COLO668 (cell line): Measurements from ENCODE around the gene PELI3.

Experiments used
- DNase-seq: peaks from one replicate; lab custom pipeline; 2025; ENCODE audit not compliant: unreplicated experiment; lab: John Stamatoyannopoulos, UW

Gene PELI3

GRCh38 chr11:66473608-66474515 is 7.2 kb downstream of the PELI3 start:
- DNase-seq: no peak

- no peak for DNase-seq
These were observed 8.9 kb downstream of the PELI3 start for GRCh38 chr11:66475349-66476172.

- DNase-seq: no peak
These were observed 9.6 kb downstream of the PELI3 start for GRCh38 chr11:66476173-66476840.

GRCh38 chr11:66476841-66477251 is 10.1 kb downstream of the PELI3 start:
- no peak for DNase-seq

- DNase-seq: no peak
These were observed 10.8 kb downstream of the PELI3 start for GRCh38 chr11:66477263-66478201.

- peak; percentile 44 for DNase-seq
These were observed 12.2 kb downstream of the PELI3 start for GRCh38 chr11:66478729-66479393.

GRCh38 chr11:66479394-66480116 is 12.8 kb downstream of the PELI3 start:
- peak; percentile 81 for DNase-seq

GRCh38 chr11:66480117-66480938 is 13.6 kb downstream of the PELI3 start, which contains the start of gene DPP3:
DPP3 (plus strand) TSS chr11:66480434; CDS start chr11:66482201, 1,767 bp downstream.
- peak; percentile 98 for DNase-seq

GRCh38 chr11:66484806-66485380 is 18.2 kb downstream of the PELI3 start:
- DNase-seq: no peak

- DNase-seq: no peak
These were observed 22.3 kb downstream of the PELI3 start for GRCh38 chr11:66488957-66489356.

- peak; percentile 91 for DNase-seq
These were observed 22.9 kb downstream of the PELI3 start for GRCh38 chr11:66489636-66490035.

GRCh38 chr11:66491315-66491935 is 24.7 kb downstream of the PELI3 start:
- peak; percentile 14 for DNase-seq

GRCh38 chr11:66492161-66492865 is 25.6 kb downstream of the PELI3 start:
- DNase-seq: peak; percentile 61

- no peak for DNase-seq
These were observed 26.4 kb downstream of the PELI3 start for GRCh38 chr11:66493130-66493529.

GRCh38 chr11:66494458-66494857 is 27.8 kb downstream of the PELI3 start:
- no peak for DNase-seq

- DNase-seq: no peak
These were observed 28.2 kb downstream of the PELI3 start for GRCh38 chr11:66494935-66495334.

- peak; percentile 21 for DNase-seq
These were observed 28.7 kb downstream of the PELI3 start for GRCh38 chr11:66495401-66495854.
